ENCODE data around the gene RNF215. TPM values are rescaled to one million over a fixed set of nuclear protein-coding genes. Genes with fewer than 3 reads are reported as not detected.

RNF215 gene
- total RNA-seq, 1 experiment from 2014 or later = 24.0 TPM

DNA sequence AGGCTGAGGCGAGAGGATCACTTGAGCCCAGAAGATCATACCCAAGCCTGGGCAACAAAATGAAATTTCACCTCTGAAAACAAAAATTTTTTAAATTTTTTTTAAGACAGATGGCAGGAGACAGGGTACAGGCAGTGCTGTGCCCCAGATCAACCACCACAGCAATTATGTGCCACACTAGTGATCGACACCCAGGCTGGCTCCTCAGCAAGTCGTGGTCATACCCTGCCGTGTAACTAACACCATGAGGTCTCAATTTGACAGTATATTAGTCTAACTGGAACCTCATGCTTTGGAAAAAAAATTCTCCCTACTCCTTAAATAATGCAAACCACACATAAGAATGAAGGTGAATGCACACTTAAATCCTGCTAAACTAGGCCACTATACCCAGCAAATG lies 38.8 kb downstream of the RNF215 start:
- H3K4me1 ChIP-seq (replicated peaks; ENCODE audit: insufficient read depth) = no peaks in the 10 kb centered on the region
- H3K27me3 ChIP-seq (ENCODE audit: insufficient read depth, low read depth) = no peaks in the 10 kb centered on the region
- H3K27ac ChIP-seq = no peak overlapping the region
- CTCF ChIA-PET = no interaction called here
- no peaks in the 10 kb centered on the region for H3K9me3 ChIP-seq (ENCODE audit: insufficient read depth, low read depth)
- POLR2A ChIA-PET (ENCODE audit: unreplicated experiment) = no interaction called here
- peaks cover 57% of the 10 kb centered on the region for H3K79me2 ChIP-seq (ENCODE audit: low read depth)
- intact Hi-C loops (cut with micrococcal nuclease; ENCODE audit: unreplicated experiment) = no loop called here
- H4K20me1 ChIP-seq (ENCODE audit: insufficient read depth) = peaks cover 58% of the 10 kb centered on the region
- H3K4me3 ChIP-seq = no peak overlapping the region
- no peak overlapping the region for H2AFZ ChIP-seq
- TF ChIP-seq EZH2 (IDR thresholded peaks at IDR 0.05; ENCODE audit: low read depth) = no peak
- TF ChIP-seq, protein P1, sequence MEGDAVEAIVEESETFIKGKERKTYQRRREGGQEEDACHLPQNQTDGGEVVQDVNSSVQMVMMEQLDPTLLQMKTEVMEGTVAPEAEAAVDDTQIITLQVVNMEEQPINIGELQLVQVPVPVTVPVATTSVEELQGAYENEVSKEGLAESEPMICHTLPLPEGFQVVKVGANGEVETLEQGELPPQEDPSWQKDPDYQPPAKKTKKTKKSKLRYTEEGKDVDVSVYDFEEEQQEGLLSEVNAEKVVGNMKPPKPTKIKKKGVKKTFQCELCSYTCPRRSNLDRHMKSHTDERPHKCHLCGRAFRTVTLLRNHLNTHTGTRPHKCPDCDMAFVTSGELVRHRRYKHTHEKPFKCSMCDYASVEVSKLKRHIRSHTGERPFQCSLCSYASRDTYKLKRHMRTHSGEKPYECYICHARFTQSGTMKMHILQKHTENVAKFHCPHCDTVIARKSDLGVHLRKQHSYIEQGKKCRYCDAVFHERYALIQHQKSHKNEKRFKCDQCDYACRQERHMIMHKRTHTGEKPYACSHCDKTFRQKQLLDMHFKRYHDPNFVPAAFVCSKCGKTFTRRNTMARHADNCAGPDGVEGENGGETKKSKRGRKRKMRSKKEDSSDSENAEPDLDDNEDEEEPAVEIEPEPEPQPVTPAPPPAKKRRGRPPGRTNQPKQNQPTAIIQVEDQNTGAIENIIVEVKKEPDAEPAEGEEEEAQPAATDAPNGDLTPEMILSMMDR (conservative IDR thresholded peaks at IDR 0.05) = no peak
- H3K4me2 ChIP-seq = no peak overlapping the region
- no peak for DNase-seq
- 0 out of 2 replicates have a peak, but pooled peaks cover 15% of the 10 kb centered on the region for H3F3A ChIP-seq (ENCODE audit: insufficient read depth, low read depth)
- no TSS peak for BruUV-seq (replicated peaks)
- H3K36me3 ChIP-seq (ENCODE audit: low read depth) = peaks cover 52% of the 10 kb centered on the region
- H3K9me2 ChIP-seq (ENCODE audit: insufficient read depth) = no peaks in the 10 kb centered on the region

GRCh38 chr22:30347255-30347892 lies 39.8 kb downstream of the RNF215 start:
- intact Hi-C loops (cut with micrococcal nuclease; ENCODE audit: unreplicated experiment) = no loop called here
- H3K9me3 ChIP-seq (ENCODE audit: insufficient read depth, low read depth) = no peaks in the 10 kb centered on the region
- H3K4me2 ChIP-seq = no peak overlapping the region
- peaks cover 55% of the 10 kb centered on the region for H3K36me3 ChIP-seq (ENCODE audit: low read depth)
- no peak for DNase-seq
- H2AFZ ChIP-seq = no peak overlapping the region
- peaks cover 51% of the 10 kb centered on the region for H4K20me1 ChIP-seq (ENCODE audit: insufficient read depth)
- H3K79me2 ChIP-seq (ENCODE audit: low read depth) = peaks cover 49% of the 10 kb centered on the region
- no TSS peak for BruUV-seq (replicated peaks)
- H3K27ac ChIP-seq = no peak overlapping the region
- no peaks in the 10 kb centered on the region for H3K9me2 ChIP-seq (ENCODE audit: insufficient read depth)
- ChIA-PET CTCF (interaction anchor here (0.6 kb wide), 1 partner anchor 64 kb away, joined by 3 read pairs; no protein-coding TSS in a partner anchor), POLR2A (ENCODE audit: unreplicated experiment) (no interaction called here)
- TF ChIP-seq EZH2 (IDR thresholded peaks at IDR 0.05; ENCODE audit: low read depth) = no peak
- TF ChIP-seq, protein P1 (conservative IDR thresholded peaks at IDR 0.05) = no peak
- H3K27me3 ChIP-seq (ENCODE audit: insufficient read depth, low read depth) = no peaks in the 10 kb centered on the region
- H3K4me1 ChIP-seq (replicated peaks; ENCODE audit: insufficient read depth) = no peaks in the 10 kb centered on the region
- H3F3A ChIP-seq (ENCODE audit: insufficient read depth, low read depth) = 0 out of 2 replicates have a peak, but pooled peaks cover 15% of the 10 kb centered on the region
- H3K4me3 ChIP-seq = no peak overlapping the region

GRCh38 chr22:30344447-30345200 lies 42.6 kb downstream of the RNF215 start:
- TF ChIP-seq, protein P1 (conservative IDR thresholded peaks at IDR 0.05) = no peak
- no peak for TF ChIP-seq EZH2 (IDR thresholded peaks at IDR 0.05; ENCODE audit: low read depth)
- Histone ChIP-seq H3K4me2 (no peak overlapping the region), H3K4me3 (no peak overlapping the region), H3K4me1 (replicated peaks; ENCODE audit: insufficient read depth) (no peaks in the 10 kb centered on the region), H2AFZ (no peak overlapping the region), H3K9me2 (ENCODE audit: insufficient read depth) (no peaks in the 10 kb centered on the region), H3K27me3 (ENCODE audit: insufficient read depth, low read depth) (no peaks in the 10 kb centered on the region), H3K79me2 (ENCODE audit: low read depth) (peaks cover 24% of the 10 kb centered on the region), H3K9me3 (ENCODE audit: insufficient read depth, low read depth) (no peaks in the 10 kb centered on the region), H4K20me1 (ENCODE audit: insufficient read depth) (peaks cover 40% of the 10 kb centered on the region), H3K36me3 (ENCODE audit: low read depth) (peaks cover 57% of the 10 kb centered on the region), H3K27ac (no peak overlapping the region), H3F3A (ENCODE audit: insufficient read depth, low read depth) (0 out of 2 replicates have a peak, but pooled peaks cover 5% of the 10 kb centered on the region)
- no TSS peak for BruUV-seq (replicated peaks)
- ChIA-PET POLR2A (ENCODE audit: unreplicated experiment) (no interaction called here), CTCF (no interaction called here)
- intact Hi-C loops (cut with micrococcal nuclease; ENCODE audit: unreplicated experiment) = loop anchor here (1.0 kb wide), 1 partner anchor 20 kb away; no protein-coding TSS in a partner anchor
- no peak for DNase-seq
